Uterus (tissue), 2 donors: ENCODE data around the gene ZNF487.

Source experiments
- CTCF ChIP-seq, 4 experiments: fragments of 200-600 bp in 2 of 4; fragments of 450-650 bp in 2 of 4; sonication (generic) in 2 of 4; IDR thresholded peaks; one replicate each; pipeline ENCODE4 v1.5.1; 2016 to 2019; ENCODE audit warnings: antibody characterized with exemption in 4 of 4, mild to moderate bottlenecking in 2 of 4, moderate library complexity in 1 of 4
- POLR2A ChIP-seq, 2 donors: fragments of 450-650 bp; IDR thresholded peaks; one replicate each; pipeline ENCODE4 v1.6.1; 2016; ENCODE audit warnings: antibody characterized with exemption in 2 of 2, mild to moderate bottlenecking in 1 of 2, moderate library complexity in 1 of 2

DNA sequence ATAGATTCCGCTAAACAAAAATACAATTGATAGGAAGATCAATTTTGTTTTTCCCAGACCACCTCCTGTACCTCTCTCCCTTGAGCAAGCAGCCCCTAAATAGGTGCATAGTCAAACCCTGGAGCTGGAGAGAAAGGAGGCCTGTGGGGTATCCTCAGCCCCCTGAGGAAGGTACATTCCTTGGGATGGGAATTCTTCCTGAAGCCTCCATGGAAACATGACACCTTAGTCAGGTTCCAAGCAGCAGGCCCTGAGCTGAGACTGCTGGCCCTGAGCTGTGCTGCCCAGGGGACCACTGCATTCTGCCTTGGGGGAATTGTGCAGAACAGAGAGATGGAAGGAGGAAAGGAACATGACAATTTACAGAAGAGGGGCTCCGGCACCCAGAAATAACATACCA lies 35.3 kb upstream of the ZNF487 start:
- TF ChIP-seq CTCF (IDR thresholded peaks at IDR 0.05) (no peak), POLR2A (IDR thresholded peaks at IDR 0.05) (no peak)
